Spleen (tissue), 11 donors: ENCODE results near the gene CXCR4. TPM values are rescaled to one million over a fixed set of nuclear protein-coding genes. Genes with fewer than 3 reads are reported as not detected.
A peak's percentile ranks its signal among the peaks of the same experiment; 100 is the strongest.

ENCODE experiments used
- DNase-seq: peaks from one replicate; pipeline ENCODE4 v3.0.0-alpha.2; 2020
- H3K27ac ChIP-seq, 8 donors: fragments of 200-600 bp; sonication (generic) in 7 of 8; 1 replicate in 4 of 8; 2 replicates in 4 of 8; pipeline versions ENCODE4 v1.5.0 to v1.8.0; 2016 to 2021; ENCODE audit warnings: inconsistent platforms in 4 of 8, mild to moderate bottlenecking in 4 of 8, moderate library complexity in 1 of 8
- H3K27me3 ChIP-seq, 7 donors: fragments of 200-600 bp; sonication (generic) in 6 of 7; replicated peaks in 1 of 7; 1 replicate in 4 of 7; 2 replicates in 3 of 7; pipeline versions ENCODE4 v1.5.0 to v1.8.0; 2016 to 2021; ENCODE audit warnings: inconsistent platforms in 3 of 7, mild to moderate bottlenecking in 1 of 7
- H3K36me3 ChIP-seq, 6 donors: fragments of 200-600 bp; sonication (generic) in 5 of 6; 1 replicate in 4 of 6; 2 replicates in 2 of 6; pipeline versions ENCODE4 v1.5.0 to v1.8.0; 2016 to 2021; ENCODE audit warnings: inconsistent platforms in 2 of 6
- H3K4me1 ChIP-seq, 6 donors: fragments of 200-600 bp; sonication (generic) in 5 of 6; 1 replicate in 3 of 6; 2 replicates in 3 of 6; pipeline versions ENCODE4 v1.5.0 to v1.8.0; 2016 to 2021; ENCODE audit warnings: inconsistent platforms in 3 of 6
- H3K4me3 ChIP-seq, 8 donors: fragments of 200-600 bp; sonication (generic) in 7 of 8; 1 replicate in 4 of 8; 2 replicates in 4 of 8; pipeline versions ENCODE4 v1.5.0 to v1.8.0; 2016 to 2021; ENCODE audit warnings: inconsistent platforms in 4 of 8, mild to moderate bottlenecking in 4 of 8, moderate library complexity in 2 of 8
- H3K9me3 ChIP-seq, 8 donors: fragments of 200-600 bp; sonication (generic) in 7 of 8; 1 replicate in 4 of 8; 2 replicates in 4 of 8; pipeline versions ENCODE4 v1.5.0 to v1.8.0; 2016 to 2021; ENCODE audit warnings: inconsistent platforms in 4 of 8
- CTCF ChIP-seq, 11 experiments: fragments of 200-600 bp in 7 of 11; fragments of 450-650 bp in 4 of 11; sonication (generic) in 4 of 11; IDR thresholded peaks in 8 of 11; conservative IDR thresholded peaks in 3 of 11; 1 replicate in 7 of 11; 2 replicates in 4 of 11; pipeline versions ENCODE4 v1.4.0 to v1.8.0; 2016 to 2021; ENCODE audit warnings: antibody characterized with exemption in 11 of 11, inconsistent platforms in 4 of 11, mild to moderate bottlenecking in 1 of 11
- POLR2A ChIP-seq, 3 donors: fragments of 450-650 bp; IDR thresholded peaks; one replicate each; pipeline ENCODE4 v1.5.1; 2017; ENCODE audit warnings: antibody characterized with exemption in 3 of 3, mild to moderate bottlenecking in 1 of 3
- POLR2AphosphoS5 ChIP-seq, 3 donors: sonication (generic); formaldehyde crosslinking; IDR thresholded peaks; one replicate each; pipeline ENCODE4 v1.5.1; 2017; ENCODE audit warnings: antibody characterized with exemption in 3 of 3
- WGBS, 5 donors: extraction: QIAGEN DNeasy Blood & Tissue Kit in 3 of 5; methylation state at CpG; one replicate each; pipeline versions ENCODE4 v1.1.5 to v1.1.7; 2013 to 2018; 5-methylcytosine and 5-hydroxymethylcytosine counted together
- intact Hi-C: fragments of 100-400 bp; cut with DNase I; formaldehyde crosslinking; loops from one replicate; pipeline ENCODE4 v1.15.0; 2023; ENCODE audit warnings: low total_unique reads
- polyA plus RNA-seq, 3 donors: library from polyadenylated mRNA; stranded (reverse); fragments of 200-250 nt; gene quantifications; one replicate each; pipeline ENCODE4 v1.2.1, GENCODE V29; 2013
- total RNA-seq, 7 donors: library from RNA; depleted of rRNA in 3 of 7; stranded (reverse); fragments of >200 nt in 3 of 7; fragmentation: NEBNext Ultra II Directional in 4 of 7; extraction: Animal tissue kit (Norgen Biotek cat#: 25700) in 4 of 7; gene quantifications; one replicate each; pipeline versions ENCODE4 v1.1.0 to v1.2.1, GENCODE V29; 2016 to 2021
- donor health status: healthy with polysubstance abuse.
- donor health status: DM: no; HTN: no; CAD: no; lungs with moderate emphysema.
- donor health status: DM: no; HTN: no; CAD: no.
- donor health status: Bipolar disorder and iron deficiency.
- donor health status: healthy.
- donor health status: DM: no; HTN: no; CAD: no.
- donor health status: DM: yes; HTN: yes; CAD: no.

CXCR4 gene
- total and polyA plus RNA-seq, 10 donors: 204 to 626 (median 310) TPM

- TF ChIP-seq CTCF (IDR thresholded peaks at IDR 0.05 in 8 of 11, conservative IDR thresholded peaks at IDR 0.05 in 3 of 11) (no peak), POLR2AphosphoS5 (IDR thresholded peaks at IDR 0.05) (no peak), POLR2A (IDR thresholded peaks at IDR 0.05) (no peak)
- Histone ChIP-seq H3K36me3 (no peaks in the 10 kb centered on the region), H3K27ac (no peak overlapping the region), H3K27me3 (no peaks in the 10 kb centered on the region), H3K4me1 (peaks cover 0 to 32% (median 10%) of the 10 kb centered on the region in 6 donors), H3K4me3 (no peak overlapping the region), H3K9me3 (no peaks in the 10 kb centered on the region)
- no peak for DNase-seq
- intact Hi-C loops: no loop called here
Observed at GRCh38 chr2:136146564-136146963, 28.6 kb upstream of the CXCR4 start.

- intact Hi-C loops: no loop called here
- no peak for DNase-seq
- no peaks in the 10 kb centered on the region for H3K9me3 ChIP-seq
- TF ChIP-seq POLR2AphosphoS5 (IDR thresholded peaks at IDR 0.05) (no peak), CTCF (IDR thresholded peaks at IDR 0.05 in 8 of 11, conservative IDR thresholded peaks at IDR 0.05 in 3 of 11) (no peak), POLR2A (IDR thresholded peaks at IDR 0.05) (no peak)
- H3K4me3 ChIP-seq: no peak overlapping the region
- H3K27ac ChIP-seq: peak overlapping the region in 2 of 8 donors; percentile 14 to 93
- H3K4me1 ChIP-seq: peaks cover 5 to 52% (median 23%) of the 10 kb centered on the region in 6 donors
- no peaks in the 10 kb centered on the region for H3K27me3 ChIP-seq
- no peaks in the 10 kb centered on the region for H3K36me3 ChIP-seq
- WGBS, 5 donors: 66 to 86% (median 72%) methylated on average over 6 of the region's 6 CpGs
Observed at GRCh38 chr2:136143603-136144451, 25.9 kb upstream of the CXCR4 start.

GRCh38 chr2:136141510-136142149 lies 23.7 kb upstream of the CXCR4 start:
- Histone ChIP-seq H3K4me1 (peaks cover 18 to 74% (median 44%) of the 10 kb centered on the region in 6 donors), H3K27ac (peak overlapping the region in 5 of 8 donors; percentile 47 to 95 (median 56)), H3K9me3 (no peaks in the 10 kb centered on the region), H3K4me3 (no peak overlapping the region), H3K36me3 (no peaks in the 10 kb centered on the region), H3K27me3 (no peaks in the 10 kb centered on the region)
- intact Hi-C loops: no loop called here
- no peak for TF ChIP-seq POLR2A (IDR thresholded peaks at IDR 0.05)
- TF ChIP-seq CTCF (IDR thresholded peaks at IDR 0.05 in 8 of 11, conservative IDR thresholded peaks at IDR 0.05 in 3 of 11): no peak
- TF ChIP-seq POLR2AphosphoS5 (IDR thresholded peaks at IDR 0.05): no peak
- DNase-seq: no peak
- 29 to 42% (median 34%) methylated on average over 7 of the region's 7 CpGs for WGBS, 5 donors

GRCh38 chr2:136139631-136140030 lies 21.7 kb upstream of the CXCR4 start:
- Histone ChIP-seq H3K27ac (peak overlapping the region; percentile 39 to 96 (median 90)), H3K4me3 (no peak overlapping the region), H3K9me3 (no peaks in the 10 kb centered on the region), H3K27me3 (no peaks in the 10 kb centered on the region), H3K4me1 (peaks cover 36 to 94% (median 62%) of the 10 kb centered on the region in 6 donors), H3K36me3 (no peaks in the 10 kb centered on the region)
- DNase-seq: no peak
- WGBS, 5 donors: 40 to 53% (median 50%) methylated on average over 3 of the region's 3 CpGs
- TF ChIP-seq CTCF (IDR thresholded peaks at IDR 0.05 in 8 of 11, conservative IDR thresholded peaks at IDR 0.05 in 3 of 11) (no peak), POLR2AphosphoS5 (IDR thresholded peaks at IDR 0.05) (no peak), POLR2A (IDR thresholded peaks at IDR 0.05) (no peak)
- intact Hi-C loops: no loop called here
